GM15510 (cell line): ENCODE data around the gene TRDN.

ENCODE experiments used
- POLR2A ChIP-seq: IDR thresholded peaks from 3 replicates; pipeline ENCODE4 v1.6.1; 2011; ENCODE audit warnings: borderline replicate concordance; ENCODE audit not compliant: insufficient read length; ENCODE audit errors: extremely low read depth

TRDN gene

DNA sequence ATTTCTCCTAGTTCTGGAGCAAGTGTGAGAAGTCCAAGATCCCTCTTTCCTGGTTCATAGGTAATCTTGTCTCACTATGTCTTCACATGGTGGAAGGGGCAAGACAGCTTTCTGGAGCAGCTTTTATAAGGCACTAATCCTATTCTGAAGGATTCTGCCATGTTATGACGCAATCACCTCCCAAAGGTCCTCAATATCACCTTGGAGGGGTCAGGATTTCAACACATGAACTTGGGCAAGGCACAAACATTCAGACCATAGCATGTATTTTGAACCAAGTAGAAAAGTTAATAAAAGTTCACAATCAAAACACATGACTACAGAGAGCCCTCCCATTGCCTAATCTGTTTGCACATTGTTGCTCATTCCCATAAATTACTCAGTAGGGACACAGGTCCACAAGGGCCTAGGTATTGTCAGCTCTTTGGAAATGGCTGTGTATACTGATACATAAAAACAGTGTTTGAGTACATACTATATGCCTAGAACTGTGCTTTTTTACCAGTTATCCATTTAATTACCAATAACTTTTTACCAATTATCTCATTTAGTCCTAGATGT lies 11.3 kb upstream of the TRDN start:
- TF ChIP-seq POLR2A, result no peak

- TF ChIP-seq POLR2A, result no peak
Measured at GRCh38 chr6:123641497-123641896, 4.7 kb upstream of the TRDN start.

DNA sequence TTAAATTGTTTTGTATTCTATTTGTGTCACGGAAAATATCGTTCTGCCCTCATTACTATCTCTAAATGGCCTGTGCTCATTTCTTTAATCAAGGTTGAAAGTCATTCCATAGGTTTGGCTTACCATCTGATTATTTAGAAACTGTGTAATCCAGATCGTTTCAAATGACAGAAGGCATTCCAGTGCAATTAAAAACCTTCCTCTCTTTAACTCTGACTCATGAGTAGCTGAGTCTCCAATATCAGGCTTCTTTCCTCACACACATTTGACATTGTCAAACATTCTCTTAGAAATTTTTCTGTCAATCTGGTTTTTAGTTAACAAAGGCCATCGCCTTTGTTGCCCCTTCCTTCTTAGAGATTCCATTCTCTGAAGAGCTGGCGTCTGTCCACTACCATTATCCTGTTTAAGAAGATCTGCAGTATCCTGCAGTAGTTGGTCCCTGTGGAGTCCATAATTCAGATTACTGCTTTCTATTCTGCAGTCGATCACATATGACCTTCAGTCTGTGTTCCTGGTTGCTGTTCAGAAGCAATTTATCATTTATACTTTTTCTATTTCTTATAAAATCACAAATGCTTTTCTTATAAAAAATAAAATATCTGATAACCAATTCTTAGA lies 3.9 kb upstream of the TRDN start:
- no peak for TF ChIP-seq POLR2A

DNA sequence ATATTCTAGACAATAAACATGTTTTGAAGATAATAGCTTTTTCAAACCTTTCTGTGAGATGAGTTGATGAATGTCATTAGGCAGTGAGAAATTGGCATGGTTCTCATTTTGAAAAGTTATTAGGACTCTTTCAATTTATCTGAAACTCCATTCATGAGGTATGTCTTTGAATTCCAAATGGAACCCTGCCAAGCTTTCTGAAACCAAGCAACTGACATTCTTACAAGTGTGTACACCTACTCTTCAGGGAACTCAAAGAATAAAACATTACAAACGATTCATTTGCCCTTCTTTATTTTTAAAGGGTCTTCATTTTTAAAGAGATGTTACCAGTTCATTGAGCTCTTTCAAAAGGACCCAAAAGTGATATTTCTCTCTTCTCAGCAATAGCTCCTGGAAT lies 2.1 kb upstream of the TRDN start:
- no peak for TF ChIP-seq POLR2A

GRCh38 chr6:123636282-123636681 lies 468 bp downstream of the TRDN start:
- no peak for TF ChIP-seq POLR2A

GRCh38 chr6:123635567-123635966 lies 1.2 kb downstream of the TRDN start:
- no peak for TF ChIP-seq POLR2A

DNA sequence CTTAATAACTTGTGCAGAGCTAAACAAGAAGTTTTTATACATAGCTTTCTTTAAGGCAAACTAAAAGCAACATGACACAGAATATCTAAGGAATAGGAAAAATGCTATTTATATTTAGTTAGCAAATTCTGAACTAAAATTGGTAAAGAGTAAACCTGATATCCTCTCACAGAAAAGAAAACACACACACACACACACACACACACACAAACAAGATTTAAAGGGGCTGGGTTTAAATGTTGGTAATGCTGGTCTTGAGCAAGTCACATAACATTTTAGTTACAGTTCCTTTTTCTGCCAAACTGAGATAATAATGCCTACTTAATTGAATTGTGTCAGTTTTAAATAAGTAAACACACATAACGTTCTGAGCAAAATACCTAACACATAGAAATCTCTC lies 1.6 kb downstream of the TRDN start:
- no peak for TF ChIP-seq POLR2A

DNA sequence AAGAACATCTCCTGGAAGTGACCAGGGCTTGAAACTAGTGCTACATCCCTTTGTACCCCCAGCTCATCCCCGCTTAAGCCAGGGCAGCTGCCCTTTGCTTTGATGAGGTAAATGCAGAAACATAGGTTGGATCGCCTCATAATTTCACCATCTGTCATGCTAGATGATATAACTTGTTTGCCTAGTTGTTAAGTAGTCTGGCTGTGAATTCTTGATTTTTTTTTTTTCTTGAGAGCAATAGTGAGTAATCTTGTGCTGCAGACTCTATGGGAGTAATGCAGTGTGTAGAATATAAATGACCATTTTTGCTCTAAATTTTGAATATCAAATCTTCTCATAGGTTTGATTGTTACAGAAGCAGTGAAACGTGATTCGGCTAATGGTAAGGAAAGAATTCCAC lies 4.1 kb downstream of the TRDN start:
- TF ChIP-seq POLR2A, result no peak

DNA sequence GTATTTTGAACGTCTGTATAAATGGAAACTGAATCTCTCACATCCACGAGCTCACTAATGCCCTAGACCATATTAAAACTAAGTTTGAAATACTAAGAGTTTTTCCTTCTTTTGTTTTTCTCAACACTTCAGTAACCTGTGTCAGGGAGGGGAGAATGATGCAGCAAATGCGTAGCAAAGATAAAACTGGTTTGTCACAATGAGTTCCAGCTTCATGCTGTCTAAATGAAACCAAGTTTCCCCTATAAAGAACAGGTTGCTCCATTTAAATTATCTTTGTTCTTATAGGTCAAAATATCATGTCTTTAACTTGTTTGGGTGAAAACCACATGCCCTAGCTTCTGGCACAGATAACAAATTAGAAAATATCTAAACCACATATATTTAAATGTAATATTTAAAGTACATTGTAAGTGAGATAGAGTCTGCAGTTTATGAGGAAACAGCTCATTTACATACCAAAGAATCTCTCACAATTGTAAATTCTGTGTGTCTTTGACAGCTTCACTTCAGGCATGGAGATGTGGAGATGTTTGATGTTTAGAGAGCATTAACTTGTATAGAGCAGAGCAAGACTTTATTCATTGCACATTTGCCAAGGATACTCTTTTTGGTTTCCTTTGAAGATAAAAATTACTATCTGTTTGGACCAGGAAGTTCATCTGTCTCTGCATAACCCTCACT lies 7.3 kb downstream of the TRDN start:
- no peak for TF ChIP-seq POLR2A

DNA sequence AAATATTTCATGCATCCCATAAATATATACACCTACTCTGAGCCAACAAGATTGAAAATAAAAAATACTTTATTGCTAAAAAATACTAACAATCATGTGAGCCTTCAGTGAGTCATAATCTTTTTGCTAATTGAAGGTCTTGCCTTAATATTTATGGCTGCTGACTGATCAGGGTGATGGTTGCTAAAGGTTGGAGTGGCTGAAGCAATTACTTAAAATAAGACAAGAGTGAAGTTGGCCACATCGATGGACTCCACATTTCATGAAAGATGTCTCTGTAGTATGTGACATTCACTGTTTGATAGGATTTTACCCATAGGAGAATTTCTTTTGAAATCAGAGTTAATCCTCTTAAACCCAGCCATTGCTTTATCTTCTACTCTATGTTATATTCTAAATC lies 11.1 kb downstream of the TRDN start:
- no peak for TF ChIP-seq POLR2A

- TF ChIP-seq POLR2A, result no peak
Measured at GRCh38 chr6:123622780-123623179, 14.0 kb downstream of the TRDN start.

DNA sequence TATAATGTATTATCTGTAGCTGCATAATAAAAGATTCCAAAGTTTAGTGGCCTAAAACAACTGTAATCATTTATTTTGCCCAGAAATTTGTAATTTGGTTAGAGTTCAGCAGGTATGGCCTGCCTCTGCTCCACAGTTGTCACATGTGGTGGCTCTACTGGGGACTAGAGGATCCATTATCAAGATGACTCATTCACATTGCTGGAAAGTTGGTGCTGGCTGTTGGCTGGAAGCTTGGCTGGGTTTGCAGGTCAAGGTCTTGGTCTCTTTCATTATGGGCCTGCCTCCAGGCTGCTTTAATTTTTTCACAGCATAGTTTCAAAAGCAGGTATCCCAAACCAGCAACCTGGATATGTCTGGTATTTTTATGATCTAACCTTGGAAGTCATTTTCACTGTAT lies 17.6 kb downstream of the TRDN start:
- no peak for TF ChIP-seq POLR2A

DNA sequence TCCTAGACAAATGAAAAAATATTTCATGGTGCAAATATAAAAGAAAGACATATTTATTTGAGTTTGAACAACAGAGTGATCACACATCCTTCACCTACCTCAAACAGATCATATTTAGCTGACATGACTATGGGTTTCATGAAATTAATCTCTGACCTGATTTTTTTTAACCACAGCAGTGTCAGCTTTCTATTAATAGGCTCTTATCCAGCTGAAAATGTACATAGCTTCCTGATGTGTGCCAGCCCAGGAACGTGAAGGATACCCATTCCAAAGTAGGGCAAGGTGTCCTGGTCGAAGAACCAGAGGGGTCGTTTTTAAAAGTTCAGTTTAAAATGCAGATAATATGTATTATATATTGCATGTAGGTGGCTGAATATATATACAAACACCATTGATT lies 19.8 kb downstream of the TRDN start:
- no peak for TF ChIP-seq POLR2A

DNA sequence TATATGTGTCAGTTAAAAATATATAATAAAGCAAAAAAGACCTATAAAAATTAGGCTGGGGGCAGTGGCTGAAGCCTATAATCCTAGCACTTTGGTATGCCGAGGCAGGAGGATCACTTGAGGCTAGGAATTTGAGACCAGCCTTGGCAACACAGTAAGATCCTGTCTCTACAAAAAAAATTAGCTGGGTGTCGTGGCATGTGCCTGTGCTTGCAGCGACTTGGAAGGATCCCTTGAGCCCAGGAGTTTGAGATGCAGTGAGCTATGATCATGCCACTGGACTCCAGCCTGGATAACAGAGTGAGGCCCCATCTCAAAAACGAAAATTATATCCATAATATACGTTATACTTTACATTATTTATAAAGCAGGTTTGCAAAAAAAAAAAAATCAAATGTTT lies 20.7 kb downstream of the TRDN start:
- no peak for TF ChIP-seq POLR2A

DNA sequence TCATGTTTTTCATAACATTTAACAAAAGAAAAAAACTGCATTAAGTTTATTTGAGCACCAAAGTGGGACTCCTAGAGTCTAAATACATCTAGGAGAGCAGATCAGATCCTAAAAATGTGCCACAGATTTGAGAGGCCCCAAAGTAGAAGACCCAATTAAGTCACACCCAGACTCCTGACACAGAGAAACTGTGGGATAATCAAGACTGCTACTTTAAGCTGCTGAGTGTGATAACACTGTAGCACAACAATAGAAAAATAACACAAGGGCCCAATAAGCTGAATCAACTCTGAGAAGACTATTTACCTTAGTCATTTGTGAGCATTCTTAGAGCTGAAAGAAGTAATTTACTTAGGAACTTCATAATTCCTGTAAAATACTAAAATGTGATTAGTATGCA lies 26.0 kb downstream of the TRDN start:
- no peak for TF ChIP-seq POLR2A

DNA sequence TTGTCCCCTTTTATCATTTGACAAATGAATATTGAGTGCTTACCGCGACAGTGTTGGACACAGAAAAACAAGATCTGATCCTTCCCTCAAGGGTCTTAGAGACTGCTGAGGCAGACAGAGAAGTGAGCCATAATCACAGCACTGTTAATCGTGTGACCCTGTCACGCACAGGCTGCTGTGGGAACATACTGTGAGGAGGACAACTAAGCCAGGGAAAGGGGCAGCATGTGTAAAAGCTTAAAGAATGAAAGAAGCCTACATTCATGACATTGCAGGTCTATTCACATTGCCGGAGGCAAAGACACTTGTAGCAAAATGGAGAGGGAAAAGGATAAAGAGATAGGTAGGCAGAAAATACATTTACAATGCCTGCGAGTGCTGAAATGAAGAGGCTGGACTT lies 32.7 kb downstream of the TRDN start:
- TF ChIP-seq POLR2A, result no peak
